Head of caudate nucleus (tissue), 42 donors: ENCODE results near the gene CDR2L.
"Not testable (repeated sequence)": the region's sequence is repeated elsewhere in the genome, so short reads cannot be mapped to it uniquely, and the experiment has no call there.

Experiments used
- DNase-seq, 42 donors: peaks; one replicate each; pipeline versions ENCODE4 v3.0.0 to v3.0.0-alpha.2; 2020 to 2021; ENCODE audit warnings: mixed read lengths in 7 of 42
- intact Hi-C: fragments of 100-400 bp; cut with DNase I; formaldehyde crosslinking; loops from one replicate; pipeline ENCODE4 v1.15.0; 2022

The CDR2L gene

DNA sequence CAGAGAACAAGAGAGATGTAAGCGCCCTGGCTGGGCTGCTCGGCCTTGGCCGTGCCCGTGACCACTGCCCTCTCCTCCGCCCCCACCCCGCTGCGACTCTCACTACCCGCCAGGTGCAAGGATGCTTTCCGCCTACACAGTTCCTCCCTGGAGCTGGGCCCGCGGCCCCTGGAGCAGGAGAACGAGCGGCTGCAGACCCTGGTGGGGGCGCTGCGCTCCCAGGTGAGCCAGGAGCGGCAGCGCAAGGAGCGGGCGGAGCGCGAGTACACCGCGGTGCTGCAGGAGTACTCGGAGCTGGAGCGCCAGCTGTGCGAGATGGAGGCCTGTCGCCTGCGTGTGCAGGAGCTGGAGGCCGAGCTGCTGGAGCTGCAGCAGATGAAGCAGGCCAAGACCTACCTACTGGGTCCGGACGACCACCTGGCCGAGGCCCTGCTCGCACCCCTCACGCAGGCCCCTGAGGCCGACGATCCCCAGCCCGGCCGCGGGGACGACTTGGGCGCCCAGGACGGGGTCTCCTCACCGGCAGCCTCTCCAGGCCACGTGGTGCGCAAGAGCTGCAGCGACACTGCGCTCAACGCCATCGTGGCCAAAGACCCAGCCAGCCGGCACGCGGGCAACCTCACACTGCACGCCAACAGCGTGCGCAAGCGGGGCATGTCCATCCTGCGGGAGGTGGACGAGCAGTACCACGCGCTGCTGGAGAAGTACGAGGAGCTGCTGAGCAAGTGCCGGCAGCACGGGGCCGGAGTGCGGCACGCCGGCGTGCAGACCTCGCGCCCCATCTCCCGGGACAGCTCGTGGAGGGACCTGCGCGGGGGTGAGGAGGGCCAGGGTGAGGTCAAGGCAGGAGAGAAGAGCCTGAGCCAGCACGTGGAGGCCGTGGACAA, 15.9 kb downstream of the CDR2L start:
- no peak for DNase-seq
- intact Hi-C loops: no loop called here

DNA sequence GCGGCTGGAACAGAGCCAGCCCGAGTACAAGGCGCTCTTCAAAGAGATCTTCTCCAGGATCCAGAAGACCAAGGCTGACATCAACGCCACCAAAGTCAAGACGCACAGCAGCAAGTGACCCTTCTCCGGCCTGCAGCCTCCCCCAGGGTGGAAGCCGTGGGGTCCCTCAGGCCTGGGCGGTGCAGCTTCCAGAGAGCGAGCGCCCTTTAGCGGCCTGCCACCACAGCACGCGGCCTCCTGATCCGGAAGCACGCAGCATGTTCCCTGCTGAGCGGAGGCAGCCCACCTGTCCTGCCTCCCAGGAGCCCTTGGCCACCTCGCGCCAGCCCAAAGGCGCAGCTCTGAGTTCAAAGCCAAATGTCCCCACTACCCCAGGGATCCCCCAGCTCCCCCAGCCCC, 16.5 kb downstream of the CDR2L start:
- intact Hi-C loops: no loop called here
- no peak for DNase-seq

DNA sequence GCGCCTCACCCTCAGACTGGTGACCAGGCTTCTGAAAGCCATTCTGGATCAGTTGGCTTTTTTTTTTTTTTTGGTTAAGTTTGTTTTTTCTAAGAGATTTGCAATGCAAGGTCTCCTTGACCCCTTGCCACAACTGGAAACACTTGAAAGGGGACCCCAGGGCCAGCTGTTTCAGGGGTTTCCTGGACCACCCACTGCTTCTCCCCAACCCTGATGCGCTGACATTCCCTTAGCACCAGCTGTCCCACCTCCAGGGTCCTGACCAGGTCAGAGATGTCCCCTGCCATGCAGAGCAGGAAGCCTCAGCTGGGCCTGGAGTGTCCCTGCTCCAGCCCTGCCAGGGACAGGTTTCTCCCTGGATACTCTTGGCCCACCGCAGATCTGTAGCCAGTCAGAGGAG, 16.9 kb downstream of the CDR2L start:
- intact Hi-C loops: no loop called here
- DNase-seq: no peak

DNA sequence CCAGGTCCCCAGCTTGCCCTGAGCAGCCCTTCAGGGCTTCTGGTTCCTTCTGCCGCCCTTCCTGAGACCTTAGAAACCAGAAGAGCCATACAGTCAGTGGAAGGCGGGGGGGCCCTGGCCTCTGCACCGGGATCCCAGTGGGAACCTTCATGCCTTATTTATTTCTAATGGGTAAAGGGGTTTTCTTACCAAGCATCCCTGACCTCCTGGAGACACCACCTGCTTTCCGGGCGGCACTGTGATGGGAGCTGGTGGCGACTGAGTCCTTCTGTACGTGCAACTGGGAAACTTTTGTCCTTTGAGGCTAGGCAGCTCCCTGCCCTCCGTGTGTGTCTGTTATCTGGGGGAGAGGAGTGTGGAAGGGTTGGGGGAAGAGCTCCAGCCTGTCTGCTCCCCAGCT, 17.9 kb downstream of the CDR2L start:
- DNase-seq: no peak
- intact Hi-C loops: no loop called here

DNA sequence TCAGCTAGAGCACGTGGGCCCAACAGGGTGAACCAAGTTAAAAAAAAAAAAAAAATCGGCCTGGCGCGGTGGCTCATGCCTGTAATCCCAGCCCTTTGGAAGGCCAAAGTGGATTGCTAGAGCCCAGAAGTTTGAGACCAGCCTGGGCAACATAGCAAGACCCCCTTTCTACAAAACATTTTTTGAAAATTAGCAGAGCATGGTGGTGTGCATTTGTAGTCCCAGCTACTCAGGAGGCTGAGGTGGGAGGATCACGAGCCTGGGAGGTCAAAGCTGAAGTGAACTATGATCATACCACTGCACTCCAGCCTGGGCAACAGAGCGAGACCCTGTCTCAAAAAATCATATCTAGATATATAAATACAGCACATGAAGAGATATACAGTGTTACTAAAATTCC, 18.7 kb downstream of the CDR2L start:
- DNase-seq, intact Hi-C loops: not testable (repeated sequence)

DNA sequence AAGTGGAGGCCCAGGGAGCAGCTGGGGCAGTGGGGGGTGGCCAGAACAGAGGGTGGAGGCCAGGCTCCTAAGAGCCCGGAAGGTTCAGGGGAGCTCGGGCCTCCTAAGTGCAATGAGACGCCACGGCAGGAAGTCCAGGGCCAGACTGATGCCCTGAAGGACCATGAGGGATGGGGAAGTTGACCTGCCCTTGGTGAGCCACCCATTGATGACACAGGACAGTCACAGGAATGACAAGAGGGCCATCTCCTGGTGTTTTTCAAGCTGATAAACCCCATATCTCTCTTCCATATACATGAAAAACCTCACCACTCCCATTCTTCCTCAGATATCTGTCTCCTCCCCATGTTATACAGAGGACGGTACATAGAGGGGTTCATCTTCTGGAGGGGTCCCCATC, 19.2 kb downstream of the CDR2L start:
- intact Hi-C loops: no loop called here

DNA sequence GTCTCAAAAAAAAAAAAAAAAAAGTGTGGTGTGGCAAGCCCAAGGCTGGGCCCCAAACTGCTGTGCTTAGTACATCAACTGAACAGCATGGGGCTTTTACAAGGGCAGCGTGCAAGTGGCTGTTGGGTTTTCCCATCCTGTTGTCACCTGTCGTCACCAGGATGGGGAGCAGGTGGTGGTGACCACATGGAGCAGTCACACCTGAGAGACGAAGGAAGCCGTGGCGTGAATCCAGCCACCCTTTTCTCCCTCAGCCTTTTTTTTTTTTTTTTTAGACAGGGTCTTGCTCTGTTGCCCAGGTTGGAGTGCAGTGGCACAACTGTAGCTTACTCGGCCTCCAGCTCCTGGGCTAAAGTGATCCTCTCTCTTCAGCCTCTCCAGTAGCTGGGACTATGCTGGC, 20.9 kb downstream of the CDR2L start:
- DNase-seq: no peak
- intact Hi-C loops: no loop called here

More for the DNA sequence above, 19.2 kb downstream of the CDR2L start:
- no peak for DNase-seq

DNA sequence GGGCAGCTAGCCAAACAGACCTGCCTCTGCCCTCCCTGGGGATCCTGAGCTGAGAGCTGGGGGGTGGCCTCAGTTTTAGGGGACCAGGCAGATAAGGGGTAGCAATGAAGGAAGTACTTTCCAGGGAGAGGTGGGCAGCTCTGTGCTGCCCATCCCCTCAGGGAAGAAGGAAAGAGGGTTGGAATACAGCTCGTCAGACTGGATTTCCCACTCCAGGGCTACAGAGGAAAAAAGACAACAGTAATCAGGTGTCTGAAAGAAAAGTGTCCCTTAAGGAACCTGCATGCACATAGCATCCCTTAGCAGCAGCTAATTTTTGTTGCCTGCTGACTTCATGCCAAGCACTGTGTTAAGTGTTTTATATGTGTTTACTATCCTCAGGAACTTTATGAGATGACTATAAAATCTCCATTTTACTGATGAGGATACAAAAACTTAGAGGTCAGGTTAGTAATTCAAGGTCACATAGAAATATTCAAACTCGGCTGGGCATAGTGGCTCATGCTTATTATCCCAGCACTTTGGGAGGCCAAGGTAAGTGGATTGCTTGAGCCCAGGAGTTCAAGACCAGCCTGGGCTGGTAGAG, 21.8 kb downstream of the CDR2L start:
- intact Hi-C loops: no loop called here
- no peak for DNase-seq

DNA sequence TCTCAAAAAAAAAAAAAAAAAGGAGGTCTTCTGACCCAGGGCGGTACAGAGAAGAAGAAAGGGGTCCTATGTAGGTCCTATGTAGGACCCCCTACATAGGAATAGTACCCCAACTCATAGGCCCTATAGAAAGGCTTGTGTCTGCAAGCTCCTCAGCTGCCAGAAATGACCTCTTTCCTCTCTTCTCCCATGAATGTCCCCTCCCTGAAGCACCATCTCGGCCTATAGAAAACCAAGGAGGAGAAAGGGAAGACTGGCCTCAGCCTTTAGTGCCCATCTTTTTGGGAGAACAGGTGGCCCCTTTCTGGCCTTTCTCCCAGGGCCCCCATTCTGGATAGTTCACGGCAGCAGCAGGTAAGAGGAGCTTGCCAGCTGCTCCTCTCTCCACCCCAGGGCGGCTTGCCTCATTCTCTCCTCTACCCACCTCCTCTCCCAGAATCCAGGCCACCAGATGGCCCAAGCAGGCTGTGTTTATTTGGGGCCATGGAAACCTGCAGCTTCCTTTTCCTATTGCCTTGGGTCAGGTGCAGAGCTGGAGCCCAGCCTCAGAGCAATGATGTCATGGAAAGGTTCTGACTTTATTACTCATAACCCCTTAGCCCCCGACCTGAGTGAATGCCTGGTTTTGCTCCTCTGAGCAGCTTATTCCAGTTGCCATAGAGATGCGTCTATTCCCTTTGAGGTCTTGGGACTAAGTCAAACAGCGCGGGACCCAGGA, 23.4 kb downstream of the CDR2L start:
- no peak for DNase-seq

DNA sequence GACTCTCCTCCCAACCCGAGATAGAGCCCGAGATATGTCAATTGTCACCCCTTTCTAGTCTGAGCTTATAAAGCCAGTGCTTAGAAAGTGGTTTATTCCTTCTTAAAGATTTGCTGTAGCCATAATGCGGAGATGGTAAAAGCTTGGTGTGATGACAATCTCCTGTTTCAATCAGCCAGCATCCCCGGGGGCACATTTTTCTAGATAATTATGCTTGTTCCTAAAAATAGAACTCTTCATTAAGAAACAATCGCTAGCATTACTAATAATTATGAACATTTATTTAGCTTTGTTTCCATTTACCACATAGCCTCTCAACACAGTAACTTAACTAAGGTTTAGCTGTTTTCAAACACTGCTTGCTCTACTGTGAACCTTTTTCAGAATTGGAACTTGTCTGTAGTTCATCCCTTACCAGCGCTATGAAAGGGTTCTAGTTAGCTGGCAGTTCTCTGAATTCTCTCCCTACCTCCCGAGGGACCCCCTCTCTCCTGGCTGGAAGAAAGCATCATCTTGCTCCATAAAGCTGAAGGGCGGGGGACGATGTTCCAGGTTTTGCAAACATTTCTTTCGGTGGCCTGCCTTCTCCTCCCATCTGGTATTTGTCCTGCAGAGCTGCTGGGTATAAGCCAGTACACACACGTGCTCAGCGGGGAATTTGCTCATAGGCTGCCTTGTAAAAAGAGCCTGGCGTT, 24.1 kb downstream of the CDR2L start:
- peak; percentile 27 to 88 (median 69) for DNase-seq
- intact Hi-C loops: no loop called here

More for the DNA sequence above, 23.4 kb downstream of the CDR2L start:
- intact Hi-C loops: no loop called here

DNA sequence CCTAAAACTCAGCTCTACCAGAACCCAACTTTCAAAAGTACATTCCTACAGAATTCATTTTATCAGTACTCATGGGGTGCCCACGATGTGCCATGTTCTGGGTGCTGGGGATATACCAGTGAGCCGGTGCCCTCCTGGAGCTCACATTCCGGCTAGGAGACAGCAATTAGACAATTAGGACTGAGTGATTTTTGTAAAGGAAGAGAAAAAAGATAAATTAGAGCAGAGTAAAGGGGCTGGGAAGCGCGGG, 24.6 kb downstream of the CDR2L start:
- intact Hi-C loops: no loop called here
- DNase-seq: no peak

DNA sequence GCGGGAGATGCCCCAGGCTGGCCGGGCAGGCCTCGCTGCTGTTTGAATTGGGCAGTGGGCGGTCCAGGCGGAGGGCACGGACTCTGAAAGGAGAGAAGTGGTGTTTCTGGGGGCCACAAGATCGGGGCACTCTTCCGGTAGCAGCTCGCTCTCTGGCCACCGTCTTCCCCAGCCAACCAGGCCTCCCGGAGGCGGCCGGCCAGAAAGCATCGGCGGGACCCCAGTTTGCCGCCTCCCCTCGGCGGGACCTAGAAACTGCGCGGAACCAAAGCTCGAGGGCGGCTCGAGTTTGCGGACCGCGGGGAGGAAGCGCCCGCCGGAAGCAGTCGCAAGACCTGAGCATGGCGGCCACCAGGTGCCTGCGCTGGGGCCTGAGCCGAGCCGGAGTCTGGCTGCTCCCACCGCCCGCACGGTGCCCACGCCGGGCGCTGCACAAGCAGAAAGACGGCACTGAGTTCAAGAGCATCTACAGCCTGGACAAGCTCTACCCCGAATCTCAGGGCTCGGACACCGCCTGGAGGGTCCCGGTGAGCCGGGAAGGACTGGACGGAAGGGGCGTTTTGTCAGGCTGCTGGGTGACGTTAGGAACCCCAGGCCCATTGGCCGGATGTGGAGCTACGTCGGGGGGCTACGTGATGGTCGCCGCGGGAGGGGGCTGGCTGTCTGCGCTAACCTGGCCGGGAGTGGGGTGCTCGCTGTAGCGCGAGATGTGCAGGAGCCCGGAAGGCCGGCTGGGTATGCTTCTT, 25.1 kb downstream of the CDR2L start, which contains the start of gene MRPL58:
Gene MRPL58 (plus strand): TSS at position 325 of the 746 bp plus-strand sequence. CDS start 17 bp downstream, at position 342.
- peak; percentile 44 to 94 (median 88) for DNase-seq
- intact Hi-C loops: no loop called here

DNA sequence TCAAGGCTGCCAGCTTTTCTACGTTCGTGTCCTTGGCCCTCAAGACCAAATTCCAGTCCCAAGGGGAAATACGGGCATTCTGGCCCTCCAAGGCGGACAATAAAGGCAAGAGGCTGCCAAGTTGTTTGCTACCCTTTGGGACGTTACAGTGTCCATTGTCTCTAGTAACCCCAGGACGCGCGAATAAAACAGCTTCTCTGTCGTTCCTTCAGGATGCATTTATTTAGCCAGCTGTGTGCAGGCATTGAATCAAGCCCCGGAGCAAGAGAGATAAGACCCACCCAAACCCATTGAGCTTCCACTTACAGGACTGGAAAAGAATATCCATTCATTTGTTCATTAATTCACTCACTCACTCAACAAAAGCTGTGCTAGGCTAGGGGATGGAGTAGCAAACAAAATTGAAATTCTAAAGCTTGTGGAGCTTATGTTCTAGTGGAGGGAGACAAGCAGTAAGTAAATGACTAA, 25.7 kb downstream of the CDR2L start:
- peak in 1 of 42 donors; percentile 28 for DNase-seq
- intact Hi-C loops: no loop called here

DNA sequence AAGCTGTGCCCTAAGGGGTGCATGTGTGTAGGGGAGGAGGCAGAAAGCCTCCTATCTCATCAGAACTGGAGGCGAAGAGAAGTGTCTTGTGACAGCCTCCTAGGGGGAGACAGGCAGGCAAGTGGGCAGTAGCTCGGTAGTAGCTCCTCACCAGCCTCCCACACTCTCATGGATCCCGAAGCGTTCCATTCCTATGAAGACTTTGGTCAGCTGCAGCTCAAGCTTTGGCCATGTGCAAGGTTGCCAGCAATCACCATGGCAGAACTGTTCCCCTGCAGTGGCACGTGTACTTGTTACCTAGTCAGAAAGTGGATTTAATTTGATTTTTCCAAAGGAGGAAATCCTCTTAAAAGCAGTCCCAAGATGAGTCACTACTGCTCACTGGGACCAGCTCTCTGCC, 31.7 kb downstream of the CDR2L start:
- intact Hi-C loops: no loop called here
- DNase-seq: peak in 7 of 42 donors; percentile 24 to 40 (median 32)

DNA sequence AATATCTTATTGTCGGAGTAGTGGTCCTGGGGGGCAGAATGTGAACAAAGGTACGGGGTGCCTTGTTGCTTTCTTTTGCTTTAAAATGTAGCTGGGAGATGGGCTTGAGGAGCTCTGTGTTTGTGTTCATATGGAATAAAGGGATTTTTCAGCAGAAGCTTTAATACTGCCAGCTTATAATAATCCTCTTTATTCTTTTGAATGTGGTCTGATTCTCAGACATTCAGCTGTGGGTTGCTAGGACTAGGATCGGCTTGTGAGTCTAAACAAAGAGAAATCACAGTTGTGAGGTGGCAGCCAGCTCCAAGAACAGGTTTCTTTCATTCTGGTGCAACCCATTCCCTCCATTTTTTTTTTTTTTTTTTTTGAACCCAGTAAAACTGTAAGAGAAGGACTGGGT, 32.3 kb downstream of the CDR2L start:
- peak in 2 of 42 donors; percentile 29 to 53 for DNase-seq
- intact Hi-C loops: no loop called here

DNA sequence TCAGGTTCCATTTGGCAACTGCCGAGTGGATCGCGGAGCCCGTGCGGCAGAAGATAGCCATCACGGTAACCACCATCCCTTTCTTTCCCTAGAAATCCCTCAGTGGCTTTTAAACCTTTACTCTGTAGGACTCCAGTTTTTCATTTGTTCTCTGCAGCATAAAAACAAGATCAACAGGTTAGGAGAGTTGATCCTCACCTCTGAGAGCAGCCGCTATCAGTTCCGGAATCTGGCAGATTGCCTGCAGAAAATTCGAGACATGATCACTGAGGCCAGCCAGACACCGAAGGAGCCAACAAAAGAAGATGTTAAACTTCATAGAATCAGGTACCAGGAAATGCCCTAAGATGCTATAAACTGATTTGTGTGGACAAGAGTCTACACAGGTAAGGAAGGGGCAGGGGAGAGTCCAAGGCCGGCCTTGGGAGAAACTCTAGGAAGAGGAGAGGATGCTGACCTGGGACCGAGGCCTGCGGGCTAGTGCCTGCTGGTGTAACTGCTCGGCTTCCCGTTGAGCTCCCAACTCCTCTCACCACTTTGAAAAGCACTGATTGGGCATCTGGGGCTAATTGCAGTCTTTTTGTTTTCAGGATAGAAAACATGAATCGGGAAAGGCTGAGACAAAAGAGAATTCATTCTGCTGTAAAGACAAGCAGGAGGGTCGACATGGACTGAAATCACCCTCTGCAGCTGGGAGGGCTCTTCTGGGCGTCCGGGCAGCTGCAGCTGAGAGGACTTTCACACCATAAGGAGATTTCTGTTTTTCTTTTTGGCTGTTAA, 33.1 kb downstream of the CDR2L start:
- intact Hi-C loops: no loop called here
- DNase-seq: peak in 24 of 42 donors; percentile 18 to 76 (median 51)

DNA sequence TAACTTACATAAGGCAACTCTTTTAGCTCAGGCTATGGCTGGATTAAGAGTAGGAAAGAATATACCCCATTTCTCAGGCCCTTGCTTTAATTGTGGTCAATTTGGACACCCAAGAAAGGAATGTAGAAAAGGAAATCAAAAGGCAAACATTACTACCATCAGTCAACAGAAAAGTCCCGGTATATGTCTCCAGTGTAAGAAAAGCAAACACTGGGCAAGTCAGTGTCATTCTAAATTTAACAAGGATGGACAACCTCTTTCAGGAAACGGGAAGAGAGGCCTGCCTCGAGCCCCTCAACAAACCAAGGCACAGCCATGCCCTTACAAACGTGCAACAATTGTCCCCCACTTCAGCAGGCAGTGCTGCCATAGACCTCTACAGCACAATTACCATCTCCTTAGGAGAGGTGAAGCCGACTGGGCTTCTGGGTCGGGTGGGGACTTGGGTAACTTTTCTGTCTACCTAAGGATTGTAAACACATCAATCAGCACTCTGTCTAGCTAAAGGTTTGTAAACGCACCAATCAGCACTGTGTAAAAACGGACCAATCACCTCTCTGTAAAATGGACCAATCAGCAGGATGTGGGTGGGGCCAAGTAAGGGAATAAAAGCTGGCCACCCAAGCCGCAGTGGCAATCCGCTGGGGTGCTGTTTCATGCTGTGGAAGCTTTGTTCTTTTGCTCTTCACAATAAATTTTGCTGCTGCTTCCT, 37.4 kb downstream of the CDR2L start:
- DNase-seq: no peak
- intact Hi-C loops: no loop called here

DNA sequence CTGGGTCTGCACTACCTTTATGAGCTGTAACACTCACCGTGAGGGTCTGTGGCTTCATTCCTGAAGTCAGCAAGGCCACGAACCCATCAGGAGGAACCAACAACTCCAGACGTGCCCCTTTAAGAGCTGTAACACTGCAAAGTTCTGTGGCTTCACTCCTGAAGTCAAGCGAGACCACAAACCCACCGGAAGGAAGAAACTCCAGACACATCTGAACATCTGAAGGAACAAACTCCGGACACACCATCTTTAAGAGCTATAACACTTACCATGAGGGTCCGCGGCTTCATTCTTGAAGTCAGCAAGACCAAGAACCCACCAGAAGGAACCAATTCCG, 37.9 kb downstream of the CDR2L start:
- intact Hi-C loops, DNase-seq: not testable (repeated sequence)
